Activated CD8-positive, alpha-beta memory T cell treated with anti-CD3 and anti-CD28 coated beads, Interleukin-2, amount 50 U/mL, for 4 hours (primary cell): Measurements from ENCODE around the gene DENND2C.

Source experiments
- DNase-seq: peaks from one replicate; pipeline ENCODE4 v3.0.0-alpha.2; 2020

The DENND2C gene

GRCh38 chr1:114677691-114678090 is 7.8 kb upstream of the DENND2C start:
- DNase-seq = no peak

GRCh38 chr1:114676115-114676514 is 6.3 kb upstream of the DENND2C start:
- DNase-seq = no peak

- no peak for DNase-seq
Measured at GRCh38 chr1:114671939-114672275, 2.1 kb upstream of the DENND2C start.

GRCh38 chr1:114671011-114671938 is 1.4 kb upstream of the DENND2C start:
- no peak for DNase-seq

GRCh38 chr1:114670083-114671010 is 498 bp upstream of the DENND2C start:
- peak; percentile 84 for DNase-seq

GRCh38 chr1:114668784-114669561 is 876 bp downstream of the DENND2C start:
- DNase-seq = no peak

- DNase-seq = no peak
Measured at GRCh38 chr1:114668373-114668772, 1.5 kb downstream of the DENND2C start.

GRCh38 chr1:114666954-114667353 is 2.9 kb downstream of the DENND2C start:
- DNase-seq = no peak

- no peak for DNase-seq
Measured at GRCh38 chr1:114660238-114660637, 9.6 kb downstream of the DENND2C start.

GRCh38 chr1:114651893-114652292 is 18.0 kb downstream of the DENND2C start:
- no peak for DNase-seq

- DNase-seq = no peak
Measured at GRCh38 chr1:114648503-114648902, 21.3 kb downstream of the DENND2C start.

GRCh38 chr1:114641377-114641776 is 28.5 kb downstream of the DENND2C start:
- DNase-seq = no peak

GRCh38 chr1:114638910-114639309 is 30.9 kb downstream of the DENND2C start:
- DNase-seq = no peak

- no peak for DNase-seq
Measured at GRCh38 chr1:114632427-114632826, 37.4 kb downstream of the DENND2C start.

GRCh38 chr1:114627107-114627506 is 42.7 kb downstream of the DENND2C start:
- no peak for DNase-seq

- DNase-seq = no peak
Measured at GRCh38 chr1:114623364-114623763, 46.5 kb downstream of the DENND2C start.

GRCh38 chr1:114620419-114620818 is 49.4 kb downstream of the DENND2C start:
- no peak for DNase-seq

GRCh38 chr1:114618606-114619005 is 51.2 kb downstream of the DENND2C start:
- DNase-seq = no peak

GRCh38 chr1:114610546-114611245 is 59.2 kb downstream of the DENND2C start:
- no peak for DNase-seq

- no peak for DNase-seq
Measured at GRCh38 chr1:114609826-114610225, 60.0 kb downstream of the DENND2C start.

- DNase-seq = no peak
Measured at GRCh38 chr1:114609026-114609425, 60.8 kb downstream of the DENND2C start.

- DNase-seq = no peak
Measured at GRCh38 chr1:114607223-114607622, 62.6 kb downstream of the DENND2C start.
